Activated CD8-positive, alpha-beta memory T cell treated with anti-CD3 and anti-CD28 coated beads, Interleukin-2, amount 50 U/mL, for 48 hours (primary cell): Measurements from ENCODE around the gene MYO18B.

Experiments used
- DNase-seq: peaks from one replicate; pipeline ENCODE4 v3.0.0-alpha.2; 2020

Gene MYO18B

GRCh38 chr22:25833091-25833490 lies 91.1 kb downstream of the MYO18B start:
- DNase-seq, result no peak

DNA sequence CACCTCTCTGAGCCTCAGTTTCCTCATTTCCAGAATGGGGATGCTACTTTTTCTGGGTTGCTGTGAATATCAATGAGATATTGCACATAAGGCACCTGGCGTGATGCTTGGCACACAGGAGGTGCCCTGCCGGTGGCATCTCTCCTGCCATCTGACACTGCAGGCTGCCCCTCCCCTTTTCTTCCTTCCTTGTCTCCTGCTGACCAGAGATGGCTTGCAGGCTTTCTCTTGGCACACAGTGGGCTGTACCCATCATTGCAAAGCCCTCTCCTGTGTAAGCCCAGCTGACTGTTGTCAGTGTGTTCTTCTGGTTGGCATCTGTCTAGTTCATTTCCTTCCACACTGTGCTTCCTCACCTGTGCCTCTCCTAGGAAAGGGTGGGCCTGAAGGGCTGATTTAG lies 91.7 kb downstream of the MYO18B start:
- DNase-seq, result no peak

DNA sequence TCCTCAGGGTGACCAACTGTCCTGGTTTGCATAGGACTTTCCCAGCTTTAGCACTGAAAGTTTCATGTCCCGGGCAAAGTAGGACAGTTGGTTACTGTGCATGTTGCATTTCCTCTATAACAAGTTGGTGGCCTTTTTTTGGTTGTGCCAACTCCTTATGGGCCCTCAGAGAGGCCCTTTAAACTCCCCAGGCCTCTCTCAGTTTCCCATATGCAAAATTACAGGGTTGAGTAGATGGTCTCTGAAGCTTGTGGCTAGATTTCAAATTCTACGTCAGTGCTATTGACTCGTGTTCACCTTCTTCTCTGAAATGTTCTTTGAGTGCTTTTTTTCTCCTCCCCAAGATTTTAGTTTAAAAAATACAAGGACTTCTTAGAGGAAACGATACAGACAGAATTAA lies 92.5 kb downstream of the MYO18B start:
- DNase-seq, result no peak

DNA sequence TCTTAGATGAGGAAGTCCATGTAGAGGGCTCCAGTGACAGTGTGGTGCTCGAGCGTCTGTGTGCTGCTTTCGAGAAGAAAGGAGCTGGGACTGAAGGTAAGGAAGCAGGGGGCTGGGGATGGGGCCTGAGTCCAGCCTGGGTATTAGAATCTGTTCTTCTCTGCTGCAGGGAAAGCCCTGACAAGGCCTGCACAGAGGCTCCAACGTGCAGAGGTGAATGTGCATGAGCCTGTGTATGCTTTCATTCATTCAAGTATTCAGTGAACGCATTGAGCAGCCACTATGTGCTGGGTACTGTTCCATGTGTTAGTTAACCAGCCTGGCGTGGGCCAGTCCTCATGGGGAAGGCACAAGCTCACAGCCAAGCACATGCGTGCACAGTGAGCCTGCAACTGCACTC lies 93.4 kb downstream of the MYO18B start:
- no peak for DNase-seq

GRCh38 chr22:25837288-25837900 lies 95.4 kb downstream of the MYO18B start:
- peak; percentile 18 for DNase-seq

DNA sequence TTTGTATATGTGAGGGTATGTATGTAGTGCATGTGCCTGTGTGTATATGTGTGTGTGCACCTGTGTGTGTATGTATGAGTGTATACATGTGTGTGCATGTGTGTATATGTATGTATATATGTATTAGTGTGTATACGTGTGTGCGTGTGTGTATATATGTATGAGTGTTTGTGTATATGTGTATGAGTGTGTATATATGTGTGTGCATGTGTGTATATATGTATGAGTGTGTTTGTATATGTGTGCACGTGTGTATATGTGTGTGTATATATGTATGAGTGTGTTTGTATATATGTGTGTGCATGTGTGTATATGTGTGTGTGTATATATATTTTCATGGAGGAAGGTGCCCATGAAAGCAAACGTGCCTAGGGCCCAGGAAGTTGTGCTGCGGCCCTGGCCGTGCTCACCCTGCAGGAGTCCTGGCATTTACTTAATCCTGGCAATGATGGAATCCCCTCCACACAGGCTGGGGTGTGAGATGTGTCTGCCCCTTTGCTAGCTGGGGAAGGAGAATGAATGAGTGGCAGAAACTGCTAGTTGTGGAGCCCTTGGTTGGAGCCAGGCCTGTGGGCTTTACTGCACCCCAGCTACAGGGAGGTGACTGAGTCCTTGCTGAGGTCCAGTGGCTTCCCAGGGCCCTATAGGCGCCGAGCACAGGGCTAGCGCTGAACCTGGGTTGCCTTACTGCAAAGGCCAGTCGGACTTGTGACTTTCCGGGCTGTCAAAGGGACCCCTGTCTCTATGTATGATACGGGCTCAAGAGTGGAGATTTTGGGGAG lies 97.2 kb downstream of the MYO18B start:
- DNase-seq, result no peak

DNA sequence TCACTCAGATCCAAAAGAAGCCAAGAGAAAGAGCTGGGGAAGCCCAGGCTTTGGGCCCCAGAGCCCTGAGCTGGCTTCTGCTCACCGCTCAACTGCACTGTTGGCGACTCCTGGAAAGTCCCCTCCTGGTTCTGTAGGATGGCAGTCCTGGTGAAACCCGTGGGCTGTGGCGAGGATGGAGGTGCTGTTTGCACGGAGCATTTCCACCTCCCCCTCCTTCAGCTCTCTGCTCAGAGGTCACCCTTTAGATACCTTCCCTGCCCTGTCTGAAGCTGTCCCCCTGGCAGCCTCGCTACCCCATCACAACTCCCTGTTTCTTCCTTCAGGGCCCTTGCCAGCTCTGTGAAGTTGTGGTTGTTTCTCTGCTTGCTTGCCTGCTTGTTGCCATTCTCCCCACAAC lies 97.8 kb downstream of the MYO18B start:
- DNase-seq, result no peak

DNA sequence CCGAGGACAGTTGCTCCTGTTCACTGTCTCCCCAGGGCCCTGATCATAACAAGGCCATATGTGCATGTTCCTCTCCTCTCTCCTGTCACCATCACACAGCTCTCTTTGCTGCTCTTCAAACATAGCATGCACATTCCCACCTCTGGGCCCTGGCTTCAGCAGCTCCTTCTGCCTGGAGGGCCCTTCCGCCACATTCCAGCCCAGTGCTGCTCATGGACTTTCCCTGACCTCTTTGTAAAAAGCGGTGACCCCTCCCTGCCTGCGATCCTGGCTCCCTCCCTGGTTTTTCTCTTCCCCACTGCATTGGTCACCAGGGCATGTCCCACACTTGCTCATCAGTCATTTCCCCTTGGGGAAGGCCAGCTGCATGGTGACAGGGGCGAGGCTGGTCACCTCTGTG lies 98.2 kb downstream of the MYO18B start:
- DNase-seq, result no peak

DNA sequence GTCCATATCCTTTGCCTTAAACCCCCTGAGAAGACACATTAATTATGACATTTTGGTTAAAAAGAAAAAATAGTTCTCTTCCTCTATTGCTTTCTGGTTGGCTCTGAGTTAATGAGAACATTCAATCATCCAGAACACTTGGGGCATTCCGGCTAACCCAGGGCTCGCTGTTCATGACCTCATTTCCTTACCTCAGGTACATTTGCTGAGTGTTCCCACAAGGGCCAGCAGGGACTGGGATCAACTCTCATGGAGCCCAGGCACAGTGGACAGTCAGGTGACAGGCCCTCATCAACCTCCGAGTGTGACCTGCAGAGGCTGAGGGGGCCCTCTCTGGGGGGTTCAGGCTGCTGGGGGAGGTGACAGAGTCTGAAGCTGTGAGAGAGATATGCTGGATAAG lies 98.9 kb downstream of the MYO18B start:
- no peak for DNase-seq

- DNase-seq, result no peak
These were observed 99.8 kb downstream of the MYO18B start for GRCh38 chr22:25841775-25842174.

- no peak for DNase-seq
These were observed 101.8 kb downstream of the MYO18B start for GRCh38 chr22:25843660-25844405.

DNA sequence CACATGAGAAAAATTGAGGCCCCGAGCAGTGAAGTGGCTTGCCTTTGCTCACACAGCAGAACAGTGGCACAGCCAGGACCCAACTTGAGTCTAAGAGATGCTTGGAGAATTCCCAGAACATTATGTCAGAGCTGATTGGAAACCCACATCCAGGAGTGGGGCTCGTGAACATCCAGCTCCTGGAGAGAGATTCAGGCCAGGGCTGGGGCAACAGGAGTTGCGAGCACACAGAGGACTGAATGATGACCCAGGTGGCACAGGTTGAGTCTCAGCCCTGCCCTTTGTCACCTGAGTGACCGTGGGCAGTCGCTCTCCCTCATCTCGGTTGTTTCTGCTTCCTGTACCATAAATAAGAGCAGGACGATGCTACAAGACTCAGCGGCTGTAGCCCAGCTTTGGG lies 102.6 kb downstream of the MYO18B start:
- DNase-seq, result no peak

- peak; percentile 61 for DNase-seq
These were observed 104.2 kb downstream of the MYO18B start for GRCh38 chr22:25845985-25846745.

DNA sequence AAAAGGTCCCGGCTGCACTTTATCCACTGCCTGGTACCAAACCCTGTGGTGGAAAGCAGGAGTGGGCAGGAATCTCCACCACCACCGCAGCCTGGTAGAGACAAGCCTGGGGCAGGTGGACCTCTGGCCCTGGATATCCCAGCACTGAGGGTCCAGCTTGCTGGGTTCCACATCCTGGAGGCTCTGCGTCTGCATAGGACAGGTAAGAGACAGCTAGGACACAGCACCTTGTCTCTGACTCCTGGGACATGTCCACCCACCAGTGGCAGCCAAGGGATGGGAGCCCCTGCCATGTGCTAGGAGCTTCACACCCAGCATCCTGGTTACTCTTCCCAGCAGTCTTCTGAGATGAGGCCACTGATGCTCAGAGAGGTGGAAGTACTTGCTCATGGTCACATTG lies 105.5 kb downstream of the MYO18B start:
- DNase-seq, result no peak

- DNase-seq, result no peak
These were observed 107.0 kb downstream of the MYO18B start for GRCh38 chr22:25848954-25849353.

DNA sequence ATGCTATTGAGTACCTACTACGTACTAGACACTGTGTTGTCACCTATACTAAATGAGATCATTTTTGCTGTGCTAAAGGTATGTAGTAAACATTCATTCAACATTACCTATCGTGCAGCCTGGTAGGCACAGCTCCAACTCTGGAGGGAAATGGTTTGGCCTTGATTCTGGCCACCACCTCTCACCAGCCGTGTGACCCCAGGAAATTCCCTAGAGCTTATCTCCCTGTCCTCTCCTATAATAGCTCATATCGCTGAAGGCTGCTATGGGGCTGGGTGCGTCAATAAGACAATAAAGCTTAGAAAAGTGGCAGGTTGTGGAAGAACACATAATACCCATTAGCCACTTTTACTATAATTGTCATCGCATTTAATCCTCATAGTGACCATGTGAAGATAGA lies 107.5 kb downstream of the MYO18B start:
- DNase-seq, result no peak

DNA sequence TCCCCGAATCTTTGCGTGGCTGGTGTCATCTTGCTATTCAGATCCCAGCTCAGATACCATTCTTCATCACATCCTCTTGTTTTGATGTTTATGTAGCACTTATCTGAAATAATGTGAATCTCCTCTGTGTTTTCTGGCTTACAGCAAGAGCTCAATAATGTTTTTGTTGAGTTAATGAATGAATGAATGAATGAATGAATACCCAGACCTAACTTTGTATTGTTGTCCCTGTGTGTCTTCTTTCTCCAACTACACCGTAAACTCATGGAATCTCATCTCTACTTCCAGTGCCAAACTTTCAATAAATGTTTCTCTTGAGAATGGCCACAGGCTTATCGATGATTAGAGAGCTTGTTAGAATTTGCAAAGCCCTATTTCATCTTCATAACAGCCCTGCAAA lies 110.2 kb downstream of the MYO18B start:
- DNase-seq, result no peak

- no peak for DNase-seq
These were observed 111.1 kb downstream of the MYO18B start for GRCh38 chr22:25853078-25853477.

DNA sequence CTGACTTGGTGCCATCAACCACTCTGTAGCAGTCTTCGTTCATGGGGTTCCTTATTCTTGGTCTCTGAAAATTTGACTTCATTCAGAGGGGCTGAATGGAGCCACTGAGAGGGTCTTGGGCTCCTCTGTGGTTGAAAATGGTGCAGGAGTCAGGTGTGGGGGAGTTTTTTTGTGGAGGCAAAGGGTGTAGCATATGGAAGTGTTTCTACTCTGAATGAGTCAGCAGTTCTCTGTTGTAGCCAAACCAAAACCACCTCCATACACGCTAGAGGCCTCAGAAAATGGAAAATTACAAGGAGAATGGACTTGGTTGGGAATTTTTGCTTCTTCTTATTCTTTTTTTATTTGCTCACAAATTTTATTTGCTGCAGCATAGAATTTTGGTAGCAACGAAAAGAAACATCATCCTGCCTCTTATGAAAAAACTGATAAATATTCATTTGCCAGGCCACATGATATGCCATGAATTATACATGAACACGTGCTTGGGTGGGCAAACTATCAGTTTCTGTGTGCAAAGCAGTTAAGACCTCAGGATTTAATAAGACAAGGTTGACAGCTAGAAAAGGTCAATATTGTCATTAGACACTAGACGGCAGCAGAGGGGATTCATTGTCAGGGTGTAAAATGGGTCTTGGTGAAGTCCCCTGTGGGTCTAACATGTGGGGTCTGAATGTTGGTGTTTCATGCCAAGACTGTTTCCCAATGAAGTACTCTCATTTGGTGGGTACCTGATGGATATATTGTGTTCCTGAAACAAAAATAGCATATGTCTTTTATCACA lies 111.7 kb downstream of the MYO18B start:
- DNase-seq, result no peak

GRCh38 chr22:25869771-25870170 lies 127.8 kb downstream of the MYO18B start:
- no peak for DNase-seq

DNA sequence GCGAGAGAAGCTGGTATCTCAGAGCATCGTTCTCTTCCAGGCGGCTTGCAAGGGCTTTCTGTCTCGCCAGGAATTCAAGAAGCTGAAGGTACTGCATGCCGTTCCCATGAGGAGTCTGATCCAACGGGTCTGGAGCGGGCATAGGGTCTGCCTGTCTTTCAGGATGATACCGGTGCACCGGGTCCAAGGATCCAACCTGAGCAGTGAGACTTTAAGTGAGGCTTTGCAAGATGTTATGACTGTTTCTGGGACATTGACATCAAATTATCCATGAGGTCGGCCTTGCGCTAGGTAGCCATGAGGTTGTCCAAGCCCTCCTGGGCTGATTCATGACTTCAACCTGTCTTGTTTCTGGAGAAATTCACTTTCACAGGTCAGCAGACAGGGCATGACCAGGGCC lies 132.3 kb downstream of the MYO18B start:
- DNase-seq, result no peak

DNA sequence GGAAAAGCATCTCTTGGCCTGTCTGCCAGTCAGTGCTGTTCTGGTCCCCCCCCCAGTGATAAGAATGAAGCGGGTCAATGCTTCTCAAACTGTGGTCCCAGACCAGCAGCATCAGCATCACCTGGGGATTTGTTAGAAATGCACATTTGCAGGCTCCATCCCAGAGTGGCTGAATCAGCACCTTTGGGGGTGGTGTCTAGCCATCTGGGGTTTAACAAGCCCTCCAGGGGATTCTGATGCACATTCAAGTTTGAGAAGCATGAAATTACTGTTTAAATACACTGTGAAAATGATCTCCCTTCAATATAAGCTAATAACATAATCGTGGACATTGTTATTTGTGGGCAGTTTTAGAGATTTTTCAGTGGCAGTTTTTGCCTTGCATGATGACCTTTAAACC lies 133.5 kb downstream of the MYO18B start:
- DNase-seq, result no peak

GRCh38 chr22:25876871-25877270 lies 134.9 kb downstream of the MYO18B start:
- DNase-seq, result no peak
